ENCODE results near the gene SLC6A16. TPM values are rescaled to one million over a fixed set of nuclear protein-coding genes. Genes with fewer than 3 reads are reported as not detected.
A peak's percentile ranks its signal among the peaks of the same experiment; 100 is the strongest.

Gene SLC6A16
- total and polyA plus RNA-seq, 12 donors, result 0.17 to 3.5 (median 1.1) TPM; not detected in 1

GRCh38 chr19:49255674-49256073, 69.3 kb downstream of the SLC6A16 start:
- intact Hi-C loops (cut with DNase I), result no loop called here

GRCh38 chr19:49249933-49250332, 75.1 kb downstream of the SLC6A16 start:
- TF ChIP-seq POLR2A (IDR thresholded peaks at IDR 0.05) (no peak), CTCF (IDR thresholded peaks at IDR 0.05) (no peak)
- no peaks in the 10 kb centered on the region for H3K36me3 ChIP-seq (replicated peaks in 1 of 2)
- peaks cover 6% of the 10 kb centered on the region for H3K27me3 ChIP-seq
- no peak overlapping the region for H3K4me3 ChIP-seq
- no peaks in the 10 kb centered on the region for H3K4me1 ChIP-seq (replicated peaks in 1 of 2)
- intact Hi-C loops (cut with DNase I), result no loop called here
- WGBS, 4 donors, result 72 to 81% (median 72%) methylated on average over 2 of the region's 2 CpGs
- no peak overlapping the region for H3K27ac ChIP-seq
- H3K9me3 ChIP-seq (replicated peaks in 1 of 3), result no peaks in the 10 kb centered on the region
- no peak for DNase-seq

More at GRCh38 chr19:49255674-49256073, 69.3 kb downstream of the SLC6A16 start:
- H3K27ac ChIP-seq, result no peak overlapping the region
- no peak for TF ChIP-seq CTCF (IDR thresholded peaks at IDR 0.05)
- no peak for TF ChIP-seq POLR2A (IDR thresholded peaks at IDR 0.05)
- H3K4me1 ChIP-seq (replicated peaks in 1 of 2), result no peaks in the 10 kb centered on the region
- no peaks in the 10 kb centered on the region for H3K36me3 ChIP-seq (replicated peaks in 1 of 2)
- H3K9me3 ChIP-seq (replicated peaks in 1 of 3), result peaks cover 0 to 6% (median 0%) of the 10 kb centered on the region in 3 donors
- 78 to 90% (median 85%) methylated on average over 7 to 10 of the region's 10 CpGs for whole genome bisulfite sequencing, 4 donors
- DNase-seq, result no peak
- H3K4me3 ChIP-seq, result no peak overlapping the region
- H3K27me3 ChIP-seq, result peaks cover 6% of the 10 kb centered on the region

- H3K9me3 ChIP-seq (replicated peaks in 1 of 3), result no peaks in the 10 kb centered on the region
- no peaks in the 10 kb centered on the region for H3K27me3 ChIP-seq
- H3K36me3 ChIP-seq (replicated peaks in 1 of 2), result no peaks in the 10 kb centered on the region
- intact Hi-C loops (cut with DNase I), result no loop called here
- no peak overlapping the region for H3K27ac ChIP-seq
- no peaks in the 10 kb centered on the region for H3K4me1 ChIP-seq (replicated peaks in 1 of 2)
- TF ChIP-seq CTCF (IDR thresholded peaks at IDR 0.05) (no peak), POLR2A (IDR thresholded peaks at IDR 0.05) (no peak)
- no peak overlapping the region for H3K4me3 ChIP-seq
- DNase-seq, result no peak
- 41 to 75% (median 57%) methylated on average over 1 to 2 of the region's 2 CpGs for WGBS, 4 donors
Measured at GRCh38 chr19:49247676-49248075, 77.3 kb downstream of the SLC6A16 start.

DNA sequence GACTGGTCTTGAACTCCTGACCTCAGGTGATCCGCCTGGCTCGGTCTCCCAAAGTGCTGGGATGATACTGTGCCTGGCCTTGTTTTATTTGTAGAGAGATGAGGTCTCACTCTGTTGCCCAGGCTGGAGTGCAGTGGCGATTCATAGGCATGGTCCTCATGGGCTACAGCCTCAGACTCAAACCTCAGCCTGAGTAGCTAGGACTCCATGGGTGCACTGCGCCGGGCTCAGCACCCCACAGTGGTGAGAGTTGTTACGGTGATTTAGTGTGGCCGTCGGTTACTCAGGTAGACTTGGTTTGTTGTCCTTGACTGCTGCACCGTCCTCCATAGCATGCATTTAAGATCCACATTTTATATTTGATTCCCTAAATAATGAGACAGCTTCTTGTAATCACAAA, 80.7 kb downstream of the SLC6A16 start:
- TF ChIP-seq POLR2A (IDR thresholded peaks at IDR 0.05), result no peak
- TF ChIP-seq CTCF (IDR thresholded peaks at IDR 0.05), result no peak
- Histone ChIP-seq H3K4me3 (no peak overlapping the region), H3K27ac (no peak overlapping the region), H3K27me3 (no peaks in the 10 kb centered on the region), H3K4me1 (replicated peaks in 1 of 2) (no peaks in the 10 kb centered on the region), H3K36me3 (replicated peaks in 1 of 2) (no peaks in the 10 kb centered on the region), H3K9me3 (replicated peaks in 1 of 3) (no peaks in the 10 kb centered on the region)
- peak in 1 of 7 donors; percentile 35 for DNase-seq
- 85 to 92% (median 88%) methylated on average over 4 to 9 of the region's 9 CpGs for WGBS, 4 donors
- intact Hi-C loops (cut with DNase I), result no loop called here

Data from adrenal gland (tissue), 12 donors.